ENCODE data around the gene MASP2.
"Not testable (repeated sequence)": the region's sequence is repeated elsewhere in the genome, so short reads cannot be mapped to it uniquely, and the experiment has no call there.

MASP2 gene

GRCh38 chr1:11026052-11026451 lies 21.0 kb downstream of the MASP2 start:
- DNase-seq (ENCODE audit: low read depth) = no peak
- TF ChIP-seq CTCF (conservative IDR thresholded peaks at IDR 0.05; ENCODE audit: control insufficient read depth, insufficient read depth, low read depth, low read length) = no peak

GRCh38 chr1:11025618-11026017 lies 21.4 kb downstream of the MASP2 start:
- no peak for DNase-seq (ENCODE audit: low read depth)
- no peak for TF ChIP-seq CTCF (conservative IDR thresholded peaks at IDR 0.05; ENCODE audit: control insufficient read depth, insufficient read depth, low read depth, low read length)
- no peak overlapping the region for H3K4me3 ChIP-seq (ENCODE audit: control insufficient read depth, low read depth, low read length)

More at GRCh38 chr1:11026052-11026451, 21.0 kb downstream of the MASP2 start:
- H3K4me3 ChIP-seq (ENCODE audit: control insufficient read depth, low read depth, low read length) = no peak overlapping the region

GRCh38 chr1:11024874-11025203 lies 22.2 kb downstream of the MASP2 start:
- no peak overlapping the region for H3K4me3 ChIP-seq (ENCODE audit: control insufficient read depth, low read depth, low read length)
- DNase-seq (ENCODE audit: low read depth) = no peak
- no peak for TF ChIP-seq CTCF (conservative IDR thresholded peaks at IDR 0.05; ENCODE audit: control insufficient read depth, insufficient read depth, low read depth, low read length)

GRCh38 chr1:11024154-11024873 lies 22.7 kb downstream of the MASP2 start:
- H3K4me3 ChIP-seq (ENCODE audit: control insufficient read depth, low read depth, low read length) = no peak overlapping the region
- no peak for TF ChIP-seq CTCF (conservative IDR thresholded peaks at IDR 0.05; ENCODE audit: control insufficient read depth, insufficient read depth, low read depth, low read length)
- no peak for DNase-seq (ENCODE audit: low read depth)

DNA sequence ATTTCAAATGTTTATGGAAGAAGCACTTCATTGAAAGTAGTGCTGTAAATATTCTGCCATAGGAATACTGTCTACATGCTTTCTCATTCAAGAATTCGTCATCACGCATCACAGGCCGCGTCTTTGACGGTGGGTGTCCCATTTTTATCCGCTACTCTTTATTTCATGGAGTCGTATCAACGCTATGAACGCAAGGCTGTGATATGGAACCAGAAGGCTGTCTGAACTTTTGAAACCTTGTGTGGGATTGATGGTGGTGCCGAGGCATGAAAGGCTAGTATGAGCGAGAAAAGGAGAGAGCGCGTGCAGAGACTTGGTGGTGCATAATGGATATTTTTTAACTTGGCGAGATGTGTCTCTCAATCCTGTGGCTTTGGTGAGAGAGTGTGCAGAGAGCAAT lies 23.8 kb downstream of the MASP2 start:
- TF ChIP-seq CTCF (conservative IDR thresholded peaks at IDR 0.05; ENCODE audit: control insufficient read depth, insufficient read depth, low read depth, low read length) = no peak
- no peak for DNase-seq (ENCODE audit: low read depth)

DNA sequence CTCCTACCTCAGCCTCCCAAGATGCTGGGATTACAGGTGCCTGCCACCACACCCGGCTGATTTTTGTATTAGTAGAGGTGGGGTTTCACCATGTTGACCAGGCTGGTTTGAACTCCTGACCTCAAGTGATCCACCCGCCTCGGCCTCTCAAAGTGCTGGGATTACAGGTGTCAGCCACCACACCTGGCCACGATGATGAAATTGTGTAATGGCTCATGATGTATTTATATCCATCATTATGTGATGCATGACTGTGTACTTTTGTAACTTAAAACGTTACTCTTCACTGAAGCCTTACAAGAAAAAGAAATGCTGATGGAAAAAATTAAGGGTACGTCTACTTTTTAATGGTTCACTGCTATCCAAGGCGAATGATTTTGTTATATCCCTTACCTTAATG lies 27.1 kb downstream of the MASP2 start:
- no peak overlapping the region for H3K4me3 ChIP-seq (ENCODE audit: control insufficient read depth, low read depth, low read length)
- no peak for TF ChIP-seq CTCF (conservative IDR thresholded peaks at IDR 0.05; ENCODE audit: control insufficient read depth, insufficient read depth, low read depth, low read length)
- no peak for DNase-seq (ENCODE audit: low read depth)

More for the DNA sequence above, 23.8 kb downstream of the MASP2 start:
- no peak overlapping the region for H3K4me3 ChIP-seq (ENCODE audit: control insufficient read depth, low read depth, low read length)

- H3K4me3 ChIP-seq (ENCODE audit: control insufficient read depth, low read depth, low read length); DNase-seq (ENCODE audit: low read depth): not testable (repeated sequence)
These were observed 27.7 kb downstream of the MASP2 start for GRCh38 chr1:11019358-11019757.
